Thoracic aorta (tissue), 2 donors: Measurements from ENCODE around the gene C3orf20. TPM values are rescaled to one million over a fixed set of nuclear protein-coding genes. Genes with fewer than 3 reads are reported as not detected.

ENCODE experiments used
- ATAC-seq: fragments of 150-250 bp; one replicate; pipeline ENCODE4 v1.8.0; 2017; ENCODE audit warnings: low read depth; ENCODE audit not compliant: insufficient number of reproducible peaks, low FRiP score
- DNase-seq: peaks from one replicate; pipeline ENCODE4 v3.0.0-alpha.2; 2020; ENCODE audit warnings: low spot score
- H3K27ac ChIP-seq, 2 donors: fragments of 200-600 bp; sonication (generic); 1 replicate in 1 of 2; 2 replicates in 1 of 2; pipeline ENCODE4 v1.5.1; 2016; ENCODE audit warnings: mild to moderate bottlenecking in 2 of 2, moderate library complexity in 2 of 2
- H3K27me3 ChIP-seq: fragments of 200-600 bp; sonication (generic); replicated peaks from 2 replicates; pipeline ENCODE4 v1.6.0; 2016; ENCODE audit warnings: mild to moderate bottlenecking; ENCODE audit not compliant: insufficient read depth
- H3K36me3 ChIP-seq: fragments of 200-600 bp; sonication (generic); one replicate; pipeline ENCODE4 v1.5.1; 2016
- H3K4me1 ChIP-seq, 2 donors: fragments of 200-600 bp; sonication (generic); 1 replicate in 1 of 2; 2 replicates in 1 of 2; pipeline versions ENCODE4 v1.5.1 to v1.6.0; 2016; ENCODE audit warnings: low read depth in 2 of 2, mild to moderate bottlenecking in 1 of 2; ENCODE audit not compliant: control insufficient read depth in 1 of 2
- H3K4me3 ChIP-seq: fragments of 200-600 bp; sonication (generic); 2 replicates; pipeline ENCODE4 v1.5.1; 2016; ENCODE audit warnings: mild to moderate bottlenecking
- H3K9me3 ChIP-seq: fragments of 200-600 bp; sonication (generic); 2 replicates; pipeline ENCODE4 v1.5.1; 2016
- total RNA-seq, 2 donors: library from RNA; depleted of rRNA; stranded (reverse); fragments of >200 nt; gene quantifications; one replicate each; pipeline versions ENCODE4 v1.1.0 to v1.2.3, GENCODE V29; 2016
- TF ChIP-seq, protein P1 (sequence below): fragments of 200-600 bp; sonication (generic); IDR thresholded peaks from one replicate; pipeline ENCODE4 v1.5.1; 2019; ENCODE audit warnings: antibody characterized with exemption

C3orf20 gene
- total RNA-seq, 2 donors from 2014 or later: not detected

- ATAC-seq: no peak
- TF ChIP-seq, protein P1, sequence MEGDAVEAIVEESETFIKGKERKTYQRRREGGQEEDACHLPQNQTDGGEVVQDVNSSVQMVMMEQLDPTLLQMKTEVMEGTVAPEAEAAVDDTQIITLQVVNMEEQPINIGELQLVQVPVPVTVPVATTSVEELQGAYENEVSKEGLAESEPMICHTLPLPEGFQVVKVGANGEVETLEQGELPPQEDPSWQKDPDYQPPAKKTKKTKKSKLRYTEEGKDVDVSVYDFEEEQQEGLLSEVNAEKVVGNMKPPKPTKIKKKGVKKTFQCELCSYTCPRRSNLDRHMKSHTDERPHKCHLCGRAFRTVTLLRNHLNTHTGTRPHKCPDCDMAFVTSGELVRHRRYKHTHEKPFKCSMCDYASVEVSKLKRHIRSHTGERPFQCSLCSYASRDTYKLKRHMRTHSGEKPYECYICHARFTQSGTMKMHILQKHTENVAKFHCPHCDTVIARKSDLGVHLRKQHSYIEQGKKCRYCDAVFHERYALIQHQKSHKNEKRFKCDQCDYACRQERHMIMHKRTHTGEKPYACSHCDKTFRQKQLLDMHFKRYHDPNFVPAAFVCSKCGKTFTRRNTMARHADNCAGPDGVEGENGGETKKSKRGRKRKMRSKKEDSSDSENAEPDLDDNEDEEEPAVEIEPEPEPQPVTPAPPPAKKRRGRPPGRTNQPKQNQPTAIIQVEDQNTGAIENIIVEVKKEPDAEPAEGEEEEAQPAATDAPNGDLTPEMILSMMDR: no peak
- H3K27me3 ChIP-seq: no peaks in the 10 kb centered on the region
- H3K27ac ChIP-seq: no peak overlapping the region
- no peak overlapping the region for H3K4me3 ChIP-seq
- H3K9me3 ChIP-seq: no peaks in the 10 kb centered on the region
- no peaks in the 10 kb centered on the region for H3K36me3 ChIP-seq
- no peak for DNase-seq
- no peaks in the 10 kb centered on the region for H3K4me1 ChIP-seq
These were observed 28.9 kb downstream of the C3orf20 start for GRCh38 chr3:14703791-14704190.

DNA sequence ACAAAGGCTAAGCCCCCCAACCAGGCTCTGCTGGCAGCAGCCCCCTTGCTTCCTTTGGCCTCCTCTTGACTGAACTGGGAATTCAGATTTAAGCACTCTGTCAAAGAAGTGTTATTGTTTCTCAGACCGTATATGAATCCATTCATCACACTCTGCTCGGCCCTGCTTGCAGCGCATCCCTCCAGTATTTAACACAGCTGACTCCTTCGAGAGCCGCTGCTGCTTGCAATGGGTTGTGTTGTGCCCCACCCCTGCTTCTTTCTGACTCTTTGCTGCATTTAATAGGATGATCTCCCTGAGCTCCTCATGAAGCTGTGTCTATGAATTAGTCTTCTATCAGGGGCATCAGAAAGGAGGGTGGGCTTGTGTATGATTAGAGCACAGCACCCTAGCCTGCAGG is 31.2 kb downstream of the C3orf20 start:
- no peak overlapping the region for H3K4me3 ChIP-seq
- no peak for ATAC-seq
- H3K9me3 ChIP-seq: no peaks in the 10 kb centered on the region
- H3K4me1 ChIP-seq: no peaks in the 10 kb centered on the region
- no peak for DNase-seq
- no peaks in the 10 kb centered on the region for H3K36me3 ChIP-seq
- TF ChIP-seq, protein P1: no peak
- no peak overlapping the region for H3K27ac ChIP-seq
- no peaks in the 10 kb centered on the region for H3K27me3 ChIP-seq

DNA sequence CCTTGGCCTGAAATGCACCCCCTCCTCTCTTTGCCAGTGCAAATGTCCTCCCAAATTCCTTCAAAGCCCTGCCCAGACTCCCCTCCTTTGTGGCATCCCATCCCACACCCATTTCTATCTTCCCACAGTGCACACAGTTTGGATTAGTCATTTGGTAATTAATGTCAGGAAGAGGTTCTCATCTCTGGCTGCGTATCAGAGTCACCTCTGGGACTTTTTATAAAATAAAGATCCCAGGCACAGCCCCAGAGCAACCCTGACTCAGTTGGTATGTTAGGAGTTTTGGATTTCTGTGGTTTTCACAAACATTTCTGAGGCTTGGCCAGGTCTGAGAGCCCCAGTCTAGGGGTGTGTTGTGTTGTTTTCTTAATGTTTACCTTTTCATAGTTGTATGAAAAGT is 41.6 kb downstream of the C3orf20 start:
- TF ChIP-seq, protein P1: no peak
- Histone ChIP-seq H3K4me1 (no peaks in the 10 kb centered on the region), H3K27ac (no peak overlapping the region), H3K9me3 (peaks cover 6% of the 10 kb centered on the region), H3K4me3 (no peak overlapping the region), H3K27me3 (no peaks in the 10 kb centered on the region), H3K36me3 (no peaks in the 10 kb centered on the region)
- no peak for DNase-seq
- no peak for ATAC-seq

DNA sequence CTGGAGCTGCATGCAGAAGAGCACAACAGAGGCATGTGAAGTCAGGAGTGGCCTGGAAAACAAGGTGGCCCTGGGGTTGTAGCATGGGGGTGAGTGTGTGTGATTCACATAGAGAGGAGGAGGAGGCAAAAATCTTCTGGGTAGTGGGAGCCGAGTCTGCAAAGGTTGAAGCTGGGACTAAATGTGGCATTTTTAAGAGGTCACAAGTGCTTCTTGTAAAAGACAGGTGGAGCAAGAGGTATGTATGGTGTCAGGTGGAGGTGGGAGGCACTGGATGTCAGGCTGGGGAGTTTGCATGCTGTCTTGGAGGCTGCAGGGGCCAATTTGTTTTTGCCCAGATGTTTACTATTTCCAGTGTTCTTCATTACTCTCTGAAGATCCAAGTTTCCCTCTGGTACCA is 42.4 kb downstream of the C3orf20 start:
- Histone ChIP-seq H3K27ac (no peak overlapping the region), H3K9me3 (peaks cover 6% of the 10 kb centered on the region), H3K4me3 (no peak overlapping the region), H3K27me3 (no peaks in the 10 kb centered on the region), H3K4me1 (no peaks in the 10 kb centered on the region), H3K36me3 (no peaks in the 10 kb centered on the region)
- no peak for DNase-seq
- TF ChIP-seq, protein P1: no peak
- ATAC-seq: no peak

DNA sequence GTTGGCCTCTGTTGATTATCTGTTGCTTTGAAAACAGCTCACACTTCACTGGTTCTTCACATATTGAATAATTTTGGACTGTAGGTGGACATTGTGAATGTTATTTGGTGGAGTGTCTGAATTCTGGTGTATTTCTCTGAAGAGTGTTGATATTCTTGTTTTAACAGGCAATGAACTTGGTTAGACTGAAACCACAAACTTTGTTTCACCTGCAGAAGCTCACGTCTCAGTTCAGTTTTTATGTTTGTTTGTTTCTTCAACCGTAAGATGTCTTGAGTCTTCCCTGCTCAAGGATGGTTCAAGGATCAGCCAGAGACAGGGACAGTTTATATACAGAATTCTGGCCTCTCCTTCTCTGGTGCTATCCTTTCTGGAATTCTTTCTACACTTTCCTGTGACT is 43.6 kb downstream of the C3orf20 start:
- no peak overlapping the region for H3K27ac ChIP-seq
- no peak overlapping the region for H3K4me3 ChIP-seq
- TF ChIP-seq, protein P1: no peak
- no peaks in the 10 kb centered on the region for H3K27me3 ChIP-seq
- H3K36me3 ChIP-seq: no peaks in the 10 kb centered on the region
- ATAC-seq: no peak
- H3K9me3 ChIP-seq: no peaks in the 10 kb centered on the region
- H3K4me1 ChIP-seq: no peaks in the 10 kb centered on the region
- no peak for DNase-seq
